A549 (cell line): ENCODE data around the gene ATAD2B.

Source experiments
- FOSL2 ChIP-seq, 2 experiments: fragments of 450-650 bp in 1 of 2; fragments of >200 bp in 1 of 2; sonication (Bioruptor Twin) in 1 of 2; formaldehyde crosslinking; IDR thresholded peaks; 2 replicates each; pipeline versions ENCODE4 v1.5.0 to v1.6.1; 2016 to 2020; ENCODE audit warnings: mild to moderate bottlenecking in 1 of 2, moderate library complexity in 1 of 2
- POLR2A ChIP-seq: IDR thresholded peaks from 2 replicates; pipeline ENCODE4 v1.6.1; 2012; ENCODE audit warnings: mild to moderate bottlenecking, low read length
- TF ChIP-seq, protein P1 (sequence below): fragments of >200 bp; sonication (Bioruptor Twin); formaldehyde crosslinking; IDR thresholded peaks from 3 replicates; pipeline ENCODE4 v1.5.1; 2016

- TF ChIP-seq, protein P1, sequence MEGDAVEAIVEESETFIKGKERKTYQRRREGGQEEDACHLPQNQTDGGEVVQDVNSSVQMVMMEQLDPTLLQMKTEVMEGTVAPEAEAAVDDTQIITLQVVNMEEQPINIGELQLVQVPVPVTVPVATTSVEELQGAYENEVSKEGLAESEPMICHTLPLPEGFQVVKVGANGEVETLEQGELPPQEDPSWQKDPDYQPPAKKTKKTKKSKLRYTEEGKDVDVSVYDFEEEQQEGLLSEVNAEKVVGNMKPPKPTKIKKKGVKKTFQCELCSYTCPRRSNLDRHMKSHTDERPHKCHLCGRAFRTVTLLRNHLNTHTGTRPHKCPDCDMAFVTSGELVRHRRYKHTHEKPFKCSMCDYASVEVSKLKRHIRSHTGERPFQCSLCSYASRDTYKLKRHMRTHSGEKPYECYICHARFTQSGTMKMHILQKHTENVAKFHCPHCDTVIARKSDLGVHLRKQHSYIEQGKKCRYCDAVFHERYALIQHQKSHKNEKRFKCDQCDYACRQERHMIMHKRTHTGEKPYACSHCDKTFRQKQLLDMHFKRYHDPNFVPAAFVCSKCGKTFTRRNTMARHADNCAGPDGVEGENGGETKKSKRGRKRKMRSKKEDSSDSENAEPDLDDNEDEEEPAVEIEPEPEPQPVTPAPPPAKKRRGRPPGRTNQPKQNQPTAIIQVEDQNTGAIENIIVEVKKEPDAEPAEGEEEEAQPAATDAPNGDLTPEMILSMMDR: no peak
- TF ChIP-seq POLR2A (no peak), FOSL2 (IDR thresholded peaks at IDR 0.05) (no peak), FOSL2 (CRISPR knock-in tag; IDR thresholded peaks at IDR 0.05) (no peak)
Measured at GRCh38 chr2:23836971-23837565, 89.9 kb downstream of the ATAD2B start.
